GM18868 (cell line): ENCODE measurements around the gene NPEPPS.

Experiments
- ATAC-seq: cut with Tn5 transposase; IDR thresholded peaks from one replicate; pipeline ENCODE4 v1.9.1; 2021; ENCODE audit warnings: mild to moderate bottlenecking, moderate library complexity; ENCODE audit not compliant: unreplicated experiment

The NPEPPS gene

DNA sequence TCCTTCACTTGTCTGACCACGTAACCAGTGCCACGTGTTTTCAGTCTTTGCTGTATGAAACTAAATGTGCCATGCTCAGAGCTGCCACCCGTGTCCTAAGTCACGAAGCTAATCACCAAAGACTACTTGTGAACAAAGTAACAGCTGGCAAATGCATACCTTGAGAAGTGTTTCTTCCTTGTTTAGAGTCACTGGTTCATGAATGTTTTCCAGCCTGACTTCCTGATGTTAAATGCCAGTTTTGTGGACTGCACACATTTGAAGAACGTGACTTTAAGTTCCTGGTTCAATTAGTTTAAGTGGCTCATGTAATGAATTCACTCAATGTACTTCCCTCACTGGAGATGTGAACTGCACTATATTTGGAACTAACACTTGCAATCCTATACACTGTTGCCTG lies 98.9 kb downstream of the NPEPPS start:
- no peak for ATAC-seq

DNA sequence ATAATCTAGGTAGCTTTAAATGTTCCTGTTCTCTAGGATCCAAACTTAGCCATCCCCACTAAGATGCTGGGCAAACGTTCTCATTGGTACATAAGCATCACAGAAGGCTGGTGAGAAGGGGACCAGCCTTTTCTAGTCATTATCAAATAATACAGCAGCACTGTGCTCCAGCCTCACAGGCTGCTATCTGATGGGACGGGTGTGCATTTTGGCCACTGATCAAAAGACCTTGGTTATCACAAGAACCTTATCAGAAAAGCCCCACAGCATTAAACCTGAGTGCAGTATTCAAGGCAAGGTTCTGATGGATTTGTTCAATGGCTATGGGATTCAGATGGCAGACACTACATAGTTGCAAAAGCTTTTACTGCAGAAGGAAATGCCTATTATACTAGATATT lies 99.7 kb downstream of the NPEPPS start:
- no peak for ATAC-seq

DNA sequence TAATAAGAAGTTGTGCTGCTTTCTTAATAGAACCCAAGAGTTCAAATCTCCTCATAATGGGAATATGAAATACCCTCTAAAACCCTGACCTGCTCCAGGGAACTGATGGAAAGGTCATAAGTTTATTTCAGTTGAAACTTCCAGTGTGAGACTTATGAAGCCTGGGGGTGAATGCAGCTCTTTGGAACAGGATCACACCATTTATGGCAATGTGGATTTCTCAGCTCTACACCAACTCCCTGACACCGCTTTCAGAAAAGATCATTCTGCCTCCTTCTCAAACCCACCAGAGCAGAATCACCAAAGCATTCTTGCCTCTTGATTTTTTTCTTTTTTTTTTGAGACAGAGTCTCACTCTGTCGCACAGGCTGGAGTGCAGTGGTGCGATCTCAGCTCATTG lies 102.1 kb downstream of the NPEPPS start:
- no peak for ATAC-seq

DNA sequence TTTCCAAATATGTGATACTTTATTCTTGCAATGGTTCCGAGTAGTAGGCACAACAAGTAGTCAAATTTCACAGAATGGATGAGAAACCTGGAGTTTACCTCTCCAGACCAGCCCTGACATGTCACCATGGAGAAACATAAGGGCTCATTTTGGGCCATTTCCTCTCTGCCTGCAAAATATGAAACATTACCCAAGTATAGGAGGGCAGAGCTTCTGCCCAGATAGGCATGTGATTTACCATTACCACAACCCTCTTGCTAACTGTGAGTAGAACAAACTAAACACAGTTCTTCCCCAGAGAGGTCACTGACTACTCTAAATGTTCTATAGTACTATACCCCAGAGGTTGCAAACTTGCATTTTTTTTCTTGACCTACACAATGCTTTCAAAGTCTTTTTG lies 103.1 kb downstream of the NPEPPS start:
- no peak for ATAC-seq

DNA sequence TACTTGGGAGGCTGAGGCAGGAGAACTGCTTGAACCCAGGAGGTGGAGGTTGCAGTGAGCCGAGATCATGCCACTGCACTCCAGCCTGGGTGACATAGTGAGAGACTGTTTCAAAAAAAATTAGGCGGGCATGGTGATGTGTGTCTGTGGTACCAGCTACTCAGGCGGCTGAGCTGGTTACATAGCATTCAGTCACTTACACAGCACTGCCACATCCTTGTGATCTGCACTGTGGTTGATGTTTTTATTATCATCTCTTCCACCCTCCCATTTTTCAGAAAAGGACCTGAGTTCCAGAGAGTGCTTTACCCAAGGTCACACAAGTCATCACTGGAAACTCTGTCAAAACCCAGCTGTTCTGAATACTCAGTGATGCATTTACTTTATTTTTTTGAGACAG lies 104.0 kb downstream of the NPEPPS start:
- ATAC-seq: no peak

DNA sequence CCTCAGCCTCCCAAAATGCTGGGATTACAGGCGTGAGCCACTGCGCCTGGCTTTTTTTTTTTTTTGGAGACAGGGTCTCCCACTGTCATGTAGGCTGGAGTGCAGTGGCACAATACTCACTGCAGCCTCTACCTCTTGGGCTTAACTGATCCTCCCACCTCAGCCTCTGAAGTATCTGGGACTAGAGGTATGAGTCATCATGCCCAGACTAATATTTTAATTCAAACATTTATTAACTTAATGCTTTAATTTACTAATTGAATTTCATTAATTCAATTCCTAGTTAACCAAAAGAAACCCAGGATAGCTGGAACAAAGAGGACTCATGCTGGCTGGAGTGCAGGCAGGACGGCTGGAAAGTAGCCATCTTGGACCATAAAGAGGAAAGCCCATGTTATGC lies 104.8 kb downstream of the NPEPPS start:
- no peak for ATAC-seq

DNA sequence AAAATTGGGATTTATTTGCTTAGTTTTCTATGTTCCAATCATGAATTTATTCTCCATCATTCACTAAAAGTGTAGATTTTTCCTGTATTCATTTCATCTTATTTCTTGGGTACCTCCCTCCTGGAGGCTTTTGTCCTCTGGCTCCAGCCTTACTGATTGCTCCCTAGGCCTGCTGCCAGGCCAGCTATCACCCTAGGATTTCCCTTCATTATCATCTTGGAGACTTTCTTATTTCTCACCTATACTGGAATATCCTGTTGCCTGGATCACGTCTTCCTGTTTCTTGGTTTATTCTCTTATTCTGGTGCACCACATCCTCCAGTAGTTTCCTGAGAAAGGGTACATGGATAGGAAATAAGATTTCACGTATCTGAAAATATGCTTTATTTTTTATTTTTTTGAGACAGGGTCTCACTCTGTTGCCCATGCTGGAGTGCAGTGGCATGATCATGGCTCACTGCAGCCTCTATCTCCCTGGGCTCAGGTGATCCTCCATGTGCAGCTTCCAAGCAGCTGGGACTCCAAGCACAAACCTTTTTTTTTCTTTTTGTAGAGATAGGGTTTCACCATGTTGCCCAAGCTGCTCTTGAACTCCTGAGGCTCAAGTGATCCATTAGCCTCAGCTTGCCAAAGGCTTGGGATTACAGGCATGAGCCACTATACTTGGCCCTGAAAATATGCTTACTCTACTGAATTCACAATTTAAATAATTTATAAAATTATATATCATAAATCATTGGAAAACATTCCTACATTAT lies 105.5 kb downstream of the NPEPPS start:
- ATAC-seq: no peak

DNA sequence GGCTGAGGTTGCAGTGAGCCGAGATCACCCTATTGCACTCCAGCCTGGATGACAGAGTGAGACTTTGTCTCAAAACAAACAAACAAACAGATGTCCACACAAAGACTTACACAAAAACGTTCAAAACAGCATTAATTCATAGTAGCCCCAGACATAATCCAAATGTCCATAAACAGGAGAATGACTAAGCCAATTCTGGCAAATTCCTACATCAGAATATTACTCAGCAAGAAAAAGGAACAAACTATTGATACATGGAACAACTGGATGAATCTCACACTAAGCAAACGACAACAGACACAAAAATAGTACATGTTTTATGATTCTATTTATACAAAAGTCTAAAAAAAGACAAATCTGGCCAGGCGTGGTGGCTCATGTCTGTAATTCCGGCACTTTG lies 108.0 kb downstream of the NPEPPS start:
- ATAC-seq: no peak

DNA sequence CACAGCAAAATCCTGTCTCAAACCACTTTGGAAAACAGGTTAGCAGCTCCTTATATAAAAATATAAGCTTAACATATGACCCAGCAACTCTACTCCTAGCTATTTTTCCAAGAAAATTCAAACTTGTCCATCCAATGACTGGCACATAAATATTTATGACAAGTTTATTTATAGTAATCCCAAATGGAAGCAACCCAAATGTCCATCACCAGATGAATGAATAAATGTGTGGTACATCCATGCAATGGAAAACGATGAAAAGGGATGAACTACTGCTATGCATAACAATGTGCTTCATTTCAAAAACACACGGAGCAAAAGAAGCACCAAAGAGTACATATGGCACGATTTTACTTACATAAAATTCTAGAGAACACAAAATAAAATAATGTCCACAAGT lies 109.2 kb downstream of the NPEPPS start:
- no peak for ATAC-seq

DNA sequence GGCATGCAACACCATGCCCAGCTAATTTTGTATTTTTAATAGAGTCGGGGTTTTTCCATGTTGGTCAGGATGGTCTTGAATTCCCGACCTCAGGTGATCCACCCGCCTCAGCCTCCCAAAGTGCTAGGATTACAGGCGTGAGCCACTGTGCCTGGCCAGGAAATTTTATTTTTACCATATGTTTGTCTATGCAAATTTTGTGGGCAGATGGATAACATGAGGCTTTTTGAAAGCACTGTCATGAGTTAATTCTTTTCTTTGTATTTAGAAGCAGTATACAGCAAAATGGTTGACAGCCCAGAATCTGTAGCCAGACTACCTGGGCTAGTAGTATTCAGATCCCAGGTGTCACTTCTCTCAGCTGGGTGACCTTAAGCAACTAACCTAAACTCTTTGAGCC lies 110.3 kb downstream of the NPEPPS start:
- ATAC-seq: no peak

DNA sequence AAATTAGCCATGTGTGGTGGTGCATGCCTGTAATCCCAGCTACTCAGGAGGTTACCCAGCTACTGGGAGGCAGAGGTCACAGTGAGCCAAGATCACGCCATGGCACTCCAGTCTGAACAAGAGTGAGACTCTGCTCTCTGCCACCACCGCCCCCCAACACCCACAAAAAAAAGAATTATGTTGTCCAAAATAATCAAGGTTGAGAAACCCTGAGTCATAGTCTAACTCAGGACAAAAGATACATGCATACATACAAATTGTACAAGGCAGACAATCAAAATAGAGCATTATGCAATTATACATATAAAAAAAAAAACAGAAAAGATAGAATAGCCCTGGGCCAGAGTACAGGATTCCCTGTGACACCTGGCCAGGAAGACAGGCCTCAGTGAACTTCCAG lies 112.2 kb downstream of the NPEPPS start:
- no peak for ATAC-seq

DNA sequence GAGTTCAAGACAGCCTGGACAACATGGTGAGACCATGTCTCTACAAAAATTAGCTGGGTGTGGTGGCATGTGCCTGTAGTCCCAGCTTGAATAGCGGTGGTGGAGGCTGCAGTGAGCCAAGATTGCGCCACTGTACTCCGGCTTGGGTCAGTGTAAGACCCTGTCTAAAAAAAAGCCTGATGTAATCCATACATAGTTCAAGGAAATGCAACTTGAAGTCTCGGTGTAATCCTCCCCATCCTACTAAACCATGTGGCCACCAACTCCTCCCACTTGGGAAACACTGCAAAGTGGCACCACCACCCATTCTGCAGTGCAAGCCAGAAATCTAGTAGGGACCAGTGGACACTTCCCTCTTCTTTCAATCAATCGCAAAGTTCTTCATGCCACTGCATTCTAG lies 113.4 kb downstream of the NPEPPS start:
- ATAC-seq: no peak

DNA sequence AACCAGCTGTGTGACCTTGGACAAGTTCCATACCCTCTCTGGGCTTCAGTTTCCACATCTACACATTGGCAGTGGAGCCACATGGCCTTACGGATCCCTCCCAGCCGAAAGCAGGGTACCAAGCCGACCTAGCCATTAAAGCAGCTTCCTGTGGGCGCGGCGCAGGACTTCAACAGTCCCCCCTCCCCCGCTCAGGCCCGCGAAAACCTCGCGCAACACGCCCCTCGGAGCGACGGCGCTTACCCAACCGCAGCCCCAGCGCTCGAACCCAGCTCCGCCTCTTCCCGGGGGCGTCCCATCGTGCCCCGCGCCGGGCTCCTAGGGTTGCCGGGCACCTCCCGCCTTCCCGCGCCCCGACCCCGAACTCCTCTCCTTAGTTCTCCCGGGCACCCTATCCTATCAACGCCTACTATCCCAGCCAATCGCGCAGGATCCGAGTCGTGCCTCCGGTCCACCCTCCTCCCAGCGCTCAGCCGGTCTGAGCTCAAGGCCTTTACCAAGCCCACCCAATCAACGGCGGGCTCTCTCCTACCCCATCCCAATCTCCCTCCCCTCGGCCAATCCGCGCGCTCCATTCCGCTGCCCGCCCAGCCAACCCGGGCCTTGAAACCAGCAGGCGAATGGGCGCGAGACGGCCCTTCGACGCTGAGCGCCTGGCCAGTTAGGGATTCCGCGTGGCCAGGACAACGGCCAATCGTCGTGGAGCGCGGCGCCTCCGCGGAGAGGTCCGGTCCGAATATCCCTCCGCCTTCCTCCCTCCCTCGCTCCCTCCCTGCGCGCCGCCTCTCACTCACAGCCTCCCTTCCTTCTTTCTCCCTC lies 118.5 kb downstream of the NPEPPS start, which contains the start of gene KPNB1:
Gene KPNB1 (plus strand): TSS at position 767 of the 819 bp plus-strand sequence. CDS start 326 bp downstream, outside the sequence.
- peak; percentile 82 for ATAC-seq

DNA sequence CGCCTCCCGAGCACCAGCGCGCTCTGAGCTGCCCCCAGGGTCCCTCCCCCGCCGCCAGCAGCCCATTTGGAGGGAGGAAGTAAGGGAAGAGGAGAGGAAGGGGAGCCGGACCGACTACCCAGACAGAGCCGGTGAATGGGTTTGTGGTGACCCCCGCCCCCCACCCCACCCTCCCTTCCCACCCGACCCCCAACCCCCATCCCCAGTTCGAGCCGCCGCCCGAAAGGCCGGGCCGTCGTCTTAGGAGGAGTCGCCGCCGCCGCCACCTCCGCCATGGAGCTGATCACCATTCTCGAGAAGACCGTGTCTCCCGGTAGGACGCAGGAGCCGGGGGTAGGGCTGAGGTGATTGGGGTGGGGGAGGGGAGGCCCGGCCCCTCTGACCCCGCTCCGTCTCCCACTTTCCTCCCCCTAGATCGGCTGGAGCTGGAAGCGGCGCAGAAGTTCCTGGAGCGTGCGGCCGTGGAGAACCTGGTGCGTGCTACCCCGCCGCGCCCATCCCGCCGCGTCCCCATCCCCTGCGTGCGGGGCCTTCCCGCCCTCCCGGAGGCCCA lies 119.1 kb downstream of the NPEPPS start:
- no peak for ATAC-seq

DNA sequence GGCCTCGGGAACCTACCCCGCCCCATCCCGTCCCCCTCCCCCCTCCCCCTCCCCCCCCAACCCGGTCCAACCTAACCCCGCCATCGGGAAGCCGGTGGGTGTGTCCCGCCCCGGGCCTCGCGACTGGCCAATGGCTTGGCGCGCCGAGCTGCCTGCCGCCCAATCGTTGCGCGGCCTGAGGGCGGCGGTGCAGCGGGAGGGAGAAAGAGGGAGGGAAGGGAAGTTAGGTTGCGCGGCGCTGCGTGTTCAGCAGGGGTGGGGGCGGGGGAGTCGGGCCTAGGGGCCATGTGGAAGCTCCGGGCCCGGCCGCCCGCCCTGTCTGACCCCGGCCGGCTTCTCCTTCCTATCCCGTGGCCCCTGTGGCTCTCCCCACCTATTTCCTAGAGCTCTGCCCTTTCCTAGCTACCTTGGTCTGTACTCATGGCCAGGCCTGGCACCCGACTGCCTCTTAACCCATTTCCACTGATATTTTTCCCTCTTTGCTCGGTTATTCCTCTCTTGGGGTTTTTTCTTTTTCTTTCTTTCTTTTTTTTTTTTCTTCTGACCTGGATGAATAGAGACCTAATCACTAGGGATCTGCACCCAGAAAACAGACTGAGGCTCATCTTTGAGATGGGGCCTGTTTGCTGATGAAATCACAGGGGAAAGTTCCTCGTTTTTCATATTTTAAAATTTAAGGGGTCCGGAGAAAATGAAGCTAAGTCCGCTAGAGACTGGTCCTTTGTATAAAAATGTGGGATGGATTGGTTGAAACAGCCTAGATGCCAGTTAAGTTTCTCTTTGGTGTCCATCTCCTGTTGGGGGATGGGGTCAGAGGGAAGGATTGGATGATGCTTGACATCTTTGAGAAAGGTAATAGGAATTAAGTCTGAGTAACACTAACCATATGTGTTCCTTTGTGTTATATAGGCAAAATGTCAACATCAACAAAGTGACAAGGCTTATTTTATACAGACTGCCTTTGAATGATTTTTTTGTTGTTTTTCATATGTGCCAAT lies 119.9 kb downstream of the NPEPPS start:
- ATAC-seq: peak; percentile 52

DNA sequence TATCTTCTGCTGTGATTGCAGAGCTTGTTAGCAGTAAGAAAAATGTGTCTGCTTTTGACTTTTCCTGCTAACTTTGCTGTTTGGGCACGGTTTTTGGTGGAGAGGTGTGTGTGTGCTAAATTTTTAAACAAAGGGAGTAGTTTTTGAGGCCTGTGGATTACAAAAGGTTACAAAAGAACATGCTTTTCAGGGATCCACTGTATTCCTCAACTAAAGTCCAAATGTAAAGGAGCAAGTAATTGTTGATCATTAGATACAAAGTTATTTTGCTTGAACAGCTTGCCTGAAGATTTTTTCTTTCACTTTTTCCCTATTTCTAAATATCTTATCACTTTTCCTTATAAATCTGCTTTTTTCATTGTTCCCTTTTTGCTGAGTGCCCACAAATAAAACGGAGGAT lies 120.8 kb downstream of the NPEPPS start:
- ATAC-seq: no peak

DNA sequence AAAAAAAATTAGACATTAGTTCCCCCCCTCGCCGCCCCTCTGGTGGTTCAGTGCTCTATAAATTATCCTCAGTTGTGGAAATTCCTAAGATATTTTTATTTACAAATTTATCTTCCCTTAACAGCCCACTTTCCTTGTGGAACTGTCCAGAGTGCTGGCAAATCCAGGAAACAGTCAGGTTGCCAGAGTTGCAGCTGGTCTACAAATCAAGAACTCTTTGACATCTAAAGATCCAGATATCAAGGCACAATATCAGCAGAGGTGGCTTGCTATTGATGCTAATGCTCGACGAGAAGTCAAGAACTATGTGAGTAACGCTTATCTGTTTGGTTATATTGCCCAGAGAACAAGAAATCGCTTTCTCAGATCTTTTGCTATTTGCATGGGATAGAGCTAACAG lies 121.7 kb downstream of the NPEPPS start:
- no peak for ATAC-seq

DNA sequence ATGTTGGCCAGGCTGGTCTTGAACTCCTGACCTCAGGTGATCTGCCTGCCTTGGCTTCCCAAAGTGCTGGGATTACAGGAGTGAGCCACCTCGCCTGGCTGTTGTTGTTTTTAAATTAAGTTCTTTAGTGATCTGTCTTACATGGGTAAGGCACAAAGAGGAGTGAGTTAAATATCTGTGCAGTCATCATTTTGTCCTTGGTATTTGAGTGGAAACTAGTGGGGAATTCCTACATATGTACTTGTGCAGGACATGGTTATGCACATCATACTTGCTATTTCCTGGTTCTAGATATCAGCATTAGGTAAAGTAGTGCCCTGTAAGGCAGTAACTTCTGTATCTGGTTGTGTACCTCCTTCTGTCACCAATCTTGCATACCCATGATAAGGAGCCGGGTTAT lies 122.5 kb downstream of the NPEPPS start:
- ATAC-seq: no peak

DNA sequence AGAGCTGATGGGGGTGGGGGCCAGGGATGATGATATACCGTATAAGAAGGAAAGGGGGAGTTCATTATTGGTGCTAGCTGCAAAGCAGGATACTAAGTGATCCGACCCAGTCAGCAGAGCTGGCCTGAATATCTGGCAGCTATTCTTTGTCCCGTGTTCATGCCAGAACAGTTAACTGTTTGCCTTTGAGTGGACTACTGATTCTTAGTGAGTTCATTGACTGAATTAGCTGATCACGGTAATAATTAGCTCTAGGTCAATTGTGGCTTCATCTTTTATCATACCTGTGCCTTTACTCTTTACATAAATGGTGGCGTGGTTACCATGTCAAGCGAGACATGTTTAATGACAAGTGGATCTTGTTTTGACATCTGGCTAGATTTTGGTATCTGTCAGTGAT lies 124.1 kb downstream of the NPEPPS start:
- no peak for ATAC-seq

DNA sequence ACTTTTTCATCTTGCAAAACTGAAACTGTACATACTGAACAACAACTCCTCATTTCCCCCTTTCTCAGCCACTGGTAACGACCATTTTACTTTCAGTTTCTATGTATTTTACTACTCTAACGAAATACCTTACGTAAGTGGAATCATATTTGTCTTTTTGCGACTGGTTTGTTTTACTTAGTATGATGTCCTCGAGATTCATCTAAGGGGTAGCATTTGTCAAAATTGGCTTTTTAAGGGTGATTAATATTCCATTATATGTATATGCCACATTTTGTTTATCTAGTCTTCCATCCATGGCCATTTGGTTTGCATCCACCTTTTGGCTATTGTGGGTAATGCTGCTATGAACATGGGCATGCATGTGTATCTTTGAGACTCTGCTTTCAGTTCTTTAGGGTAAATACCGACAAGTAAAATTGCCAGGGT lies 129.2 kb downstream of the NPEPPS start:
- peak; percentile 56 for ATAC-seq
